HG02642 (cell line): Measurements from ENCODE around the gene ODF2.
"Not testable (repeated sequence)": the region's sequence is repeated elsewhere in the genome, so short reads cannot be mapped to it uniquely, and the experiment has no call there.

ENCODE experiments used
- ATAC-seq: cut with Tn5 transposase; IDR thresholded peaks from one replicate; pipeline ENCODE4 v1.9.1; 2021; ENCODE audit warnings: mild to moderate bottlenecking; ENCODE audit not compliant: unreplicated experiment, poor library complexity

ODF2 gene

GRCh38 chr9:128455849-128456612 is at the start of gene ODF2:
TSS of gene ODF2 (plus strand) at chr9:128456006. CDS start at chr9:128456092, 86 bp downstream.
- ATAC-seq = peak; percentile 90

DNA sequence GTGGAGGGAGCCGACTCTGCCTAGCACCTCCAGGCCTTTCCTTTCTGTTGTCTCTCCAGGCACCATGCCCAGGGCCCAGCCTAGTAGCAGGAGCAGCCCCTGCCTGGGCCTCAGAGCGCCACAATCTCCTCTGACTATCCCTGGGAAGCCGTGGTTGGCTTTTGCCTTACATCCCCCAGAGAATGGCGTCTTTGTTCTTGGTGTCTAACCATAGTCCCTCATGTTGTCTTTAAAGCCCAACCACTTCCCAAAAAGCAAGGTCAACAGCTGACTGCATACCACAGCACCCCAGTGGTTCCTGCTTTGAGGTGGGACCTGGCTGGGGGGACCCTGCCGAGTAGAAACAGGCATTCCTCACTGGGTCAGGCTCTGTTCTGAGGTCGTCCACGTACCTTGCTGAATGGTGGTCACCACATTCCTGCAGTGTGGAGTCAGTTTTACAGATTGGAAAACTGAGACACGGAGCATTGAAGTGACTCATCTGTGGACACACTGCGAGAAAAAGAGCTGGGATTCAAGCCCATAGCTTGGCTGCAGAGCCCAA is 48.9 kb upstream of the ODF2 start:
- ATAC-seq = no peak

GRCh38 chr9:128408963-128409431 is 46.8 kb upstream of the ODF2 start:
- no peak for ATAC-seq

GRCh38 chr9:128409450-128409849 is 46.4 kb upstream of the ODF2 start:
- ATAC-seq = no peak

DNA sequence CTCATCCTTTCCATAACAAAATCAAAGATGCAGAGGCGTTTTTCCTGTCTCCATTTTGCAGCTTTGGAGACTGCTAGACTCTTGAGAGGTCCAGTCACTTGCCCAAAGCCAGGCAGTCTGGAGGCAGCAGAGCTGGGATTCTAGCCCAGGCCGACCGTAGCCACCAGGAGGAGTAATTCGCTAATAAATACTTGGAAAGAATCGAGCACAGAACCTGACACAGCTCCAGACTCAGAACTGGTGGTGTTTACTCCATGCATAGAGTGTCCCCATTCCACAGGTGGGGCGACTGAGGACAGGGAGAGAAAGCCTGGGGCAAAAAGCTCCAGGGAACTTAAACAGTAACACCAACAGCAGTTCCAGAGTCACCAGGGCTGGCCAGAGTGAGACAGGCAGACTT is 45.8 kb upstream of the ODF2 start:
- ATAC-seq = no peak

DNA sequence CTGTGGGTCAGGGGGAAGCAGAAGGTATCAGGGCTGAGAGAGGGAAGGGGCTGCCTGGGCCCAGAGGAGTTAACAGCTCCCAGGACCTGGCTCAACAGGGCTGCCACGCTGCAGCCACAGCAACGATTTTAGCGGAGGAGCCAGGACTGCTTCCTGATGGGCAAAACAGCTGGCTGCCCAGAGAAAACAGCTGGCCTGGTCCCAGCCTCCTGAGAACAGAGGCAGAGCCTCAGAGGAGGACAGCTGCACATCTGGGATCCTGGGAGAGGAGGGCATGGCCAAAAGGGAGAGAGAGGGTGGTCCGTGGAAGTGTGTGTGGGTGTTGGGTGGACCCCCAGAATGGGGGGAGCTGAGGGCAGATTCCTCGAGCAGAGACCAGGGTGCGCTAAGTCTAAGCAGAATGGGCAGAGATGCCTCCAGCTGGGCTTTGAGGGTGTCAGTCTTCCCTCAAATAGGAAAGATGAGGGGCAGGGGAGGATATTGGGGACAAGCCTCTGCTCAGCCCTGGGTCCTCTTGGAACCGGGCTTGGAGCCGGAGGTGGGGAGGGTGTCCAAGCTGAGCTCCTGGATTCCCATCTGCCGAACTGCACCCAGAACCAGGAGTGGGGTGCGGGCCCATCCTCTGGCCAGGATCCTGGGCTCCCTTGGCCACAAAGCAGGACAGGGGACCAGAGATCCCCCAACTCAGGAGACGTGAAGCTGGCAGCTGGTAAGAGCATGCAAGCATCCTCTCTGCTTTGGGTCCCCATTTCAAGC is 44.3 kb upstream of the ODF2 start:
- no peak for ATAC-seq

- no peak for ATAC-seq
Measured at GRCh38 chr9:128412120-128412790, 43.6 kb upstream of the ODF2 start.

DNA sequence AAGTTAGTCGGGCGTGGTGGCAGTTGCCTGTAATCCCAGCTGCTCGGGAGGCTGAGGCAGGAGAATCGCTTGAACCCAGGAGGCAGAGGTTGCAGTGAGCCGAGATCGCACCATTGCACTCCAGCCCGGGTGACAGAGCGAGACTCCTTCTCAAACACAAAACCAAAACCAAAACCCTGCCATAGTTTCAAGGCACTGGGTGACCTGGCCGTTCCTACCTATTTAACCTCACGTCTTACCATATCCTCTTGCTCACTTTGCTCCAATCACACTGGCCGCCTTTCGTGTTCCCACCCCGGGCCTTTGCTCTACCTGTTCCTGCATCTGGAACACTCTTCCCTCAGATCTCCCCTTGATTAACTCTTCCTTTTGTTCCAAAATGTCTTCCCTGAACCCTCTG is 42.1 kb upstream of the ODF2 start:
- ATAC-seq = not testable (repeated sequence)

GRCh38 chr9:128414461-128414860 is 41.3 kb upstream of the ODF2 start:
- ATAC-seq = no peak

- ATAC-seq = no peak
Measured at GRCh38 chr9:128415281-128415680, 40.5 kb upstream of the ODF2 start.

GRCh38 chr9:128416014-128416413 is 39.8 kb upstream of the ODF2 start:
- no peak for ATAC-seq

- no peak for ATAC-seq
Measured at GRCh38 chr9:128416432-128417019, 39.3 kb upstream of the ODF2 start.

DNA sequence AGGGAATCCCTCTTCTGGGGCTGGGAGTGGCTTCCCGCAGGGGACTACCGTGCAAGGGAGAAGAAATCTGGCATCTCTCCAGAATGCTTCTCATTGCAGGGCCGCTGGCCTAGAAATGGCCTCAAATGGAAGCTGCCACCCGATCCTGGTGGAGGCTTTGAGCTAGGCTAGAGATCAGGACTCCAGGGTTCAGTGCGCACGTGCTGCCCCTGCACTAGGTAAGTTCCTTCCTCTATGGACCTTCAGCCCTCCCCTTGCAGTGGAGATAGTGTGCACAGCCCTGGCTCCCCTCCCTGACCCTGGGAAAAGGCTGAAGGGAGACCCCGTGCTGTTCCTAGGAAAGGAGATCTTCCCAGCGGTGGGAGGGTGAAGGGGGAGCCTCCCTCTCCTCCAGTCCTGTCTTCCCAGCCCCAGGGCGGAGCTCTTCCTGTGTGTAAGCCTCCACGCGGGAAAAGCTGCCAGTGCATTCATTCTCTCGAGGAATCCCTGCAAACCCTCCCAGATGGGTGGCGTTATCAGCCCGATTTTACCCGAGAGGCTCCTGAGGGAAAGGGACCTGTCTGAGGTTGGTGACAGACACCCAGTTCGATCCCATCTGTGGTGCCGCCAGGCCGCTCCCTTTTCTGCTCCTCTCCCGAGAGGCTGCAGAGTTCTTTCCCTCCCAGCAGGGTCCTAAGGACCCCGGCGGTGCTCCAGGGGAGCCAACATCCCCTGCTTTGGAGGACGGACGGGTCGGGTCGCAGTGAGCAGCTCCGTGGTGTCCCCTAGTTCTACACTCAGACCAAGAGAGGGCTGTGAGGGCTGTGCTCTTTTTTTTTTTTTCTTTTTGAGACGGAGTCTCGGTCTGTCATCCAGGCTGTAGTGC is 36.5 kb upstream of the ODF2 start:
- ATAC-seq = no peak

DNA sequence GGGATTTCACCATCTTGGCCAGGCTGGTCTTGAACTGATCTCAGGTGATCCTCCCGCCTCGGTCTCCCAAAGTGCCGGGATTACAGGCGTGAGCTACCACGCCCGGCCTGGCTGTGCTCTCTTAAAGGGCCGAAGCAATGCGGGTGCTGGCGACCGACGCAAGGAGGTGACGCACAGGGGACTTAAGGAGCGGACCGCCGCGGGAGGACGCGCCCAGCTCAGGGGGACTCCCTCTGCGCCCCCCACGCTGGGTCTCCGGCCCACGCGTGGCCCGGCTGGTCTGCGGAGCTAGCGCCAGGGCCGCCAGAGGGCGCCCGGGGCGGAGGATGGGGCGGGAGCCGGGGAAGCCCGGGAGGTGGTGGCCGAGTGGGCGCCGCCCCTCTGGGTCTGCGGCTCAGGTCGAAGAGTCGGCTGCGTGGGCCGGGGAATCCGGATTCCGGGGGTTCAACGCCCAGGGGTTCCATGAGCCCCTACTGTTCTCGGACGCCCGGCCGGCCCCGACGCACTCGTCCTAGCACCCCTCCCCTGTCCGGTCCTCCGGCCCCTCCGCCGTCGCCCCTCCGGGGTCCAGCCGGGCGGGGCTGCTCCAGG is 35.7 kb upstream of the ODF2 start:
- peak; percentile 78 for ATAC-seq

- ATAC-seq = peak; percentile 71
Measured at GRCh38 chr9:128420651-128421481, 34.9 kb upstream of the ODF2 start, which contains the start of gene CERCAM. TSS of gene CERCAM (plus strand) at chr9:128420857. CDS start at chr9:128420878, 21 bp downstream.

- ATAC-seq = no peak
Measured at GRCh38 chr9:128421482-128421996, 34.3 kb upstream of the ODF2 start.

DNA sequence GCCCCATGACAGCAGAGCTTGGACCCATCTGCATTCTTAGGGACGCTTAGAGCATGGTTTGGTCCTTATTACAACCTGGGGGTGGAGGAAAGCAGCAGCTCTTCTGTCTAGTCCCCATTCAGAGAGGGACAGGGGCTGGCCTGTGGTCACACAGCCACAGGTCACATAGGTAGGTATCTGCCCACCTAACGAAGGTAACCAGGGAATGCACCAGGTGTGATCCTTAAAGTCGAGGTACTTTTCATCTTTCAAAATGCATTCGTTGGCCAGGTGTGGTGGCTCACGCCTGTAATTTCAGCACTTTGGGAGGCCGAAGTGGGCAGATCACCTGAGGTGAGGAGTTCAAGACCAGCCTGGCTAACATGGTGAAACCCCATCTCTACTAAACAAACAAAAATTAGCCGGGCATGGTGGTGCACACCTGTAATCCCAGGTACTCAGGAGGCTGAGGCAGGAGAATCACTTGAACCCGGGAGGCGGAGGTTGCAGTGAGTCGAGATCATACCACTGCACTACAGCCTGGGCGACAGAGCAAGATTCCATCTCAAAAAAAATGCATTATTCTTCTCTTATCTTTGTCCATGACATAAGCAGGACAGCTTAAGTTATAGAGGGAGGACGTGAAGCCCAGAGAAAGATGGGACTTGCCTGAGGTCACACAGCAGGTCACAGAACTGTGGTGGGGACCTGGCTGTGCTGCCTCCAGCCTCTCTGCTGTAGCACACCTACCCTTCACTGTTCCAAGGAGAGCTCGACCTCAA is 33.6 kb upstream of the ODF2 start:
- not testable (repeated sequence) for ATAC-seq
